Measurements from ENCODE around the gene CFAP90. TPM values are rescaled to one million over a fixed set of nuclear protein-coding genes. Genes with fewer than 3 reads are reported as not detected.
A peak's percentile ranks its signal among the peaks of the same experiment; 100 is the strongest.

CFAP90 gene
- total and polyA plus RNA-seq, 2 donors = 0.21 to 0.37 TPM

- Histone ChIP-seq H3K27ac (ENCODE audit: low read depth) (no peak overlapping the region), H3K4me3 (ENCODE audit: low read depth, low read length) (no peak overlapping the region), H3K36me3 (ENCODE audit: insufficient read depth) (peaks cover 5% of the 10 kb centered on the region), H3K4me1 (ENCODE audit: insufficient read depth) (no peaks in the 10 kb centered on the region)
- no peak for DNase-seq (ENCODE audit: extremely low spot score)
- WGBS = 64% methylated on average over 3 of the region's 3 CpGs
Measured at GRCh38 chr5:7855611-7856010, 4.7 kb upstream of the CFAP90 start.

- Histone ChIP-seq H3K27ac (ENCODE audit: low read depth) (no peak overlapping the region), H3K4me1 (ENCODE audit: insufficient read depth) (no peaks in the 10 kb centered on the region), H3K4me3 (ENCODE audit: low read depth, low read length) (no peak overlapping the region), H3K36me3 (ENCODE audit: insufficient read depth) (no peaks in the 10 kb centered on the region)
- 78% methylated on average over 2 of the region's 2 CpGs for WGBS
- DNase-seq (ENCODE audit: extremely low spot score) = no peak
Measured at GRCh38 chr5:7852988-7853387, 2.1 kb upstream of the CFAP90 start.

GRCh38 chr5:7852542-7852941 lies 1.6 kb upstream of the CFAP90 start:
- Histone ChIP-seq H3K4me1 (ENCODE audit: insufficient read depth) (no peaks in the 10 kb centered on the region), H3K36me3 (ENCODE audit: insufficient read depth) (no peaks in the 10 kb centered on the region), H3K27ac (ENCODE audit: low read depth) (no peak overlapping the region), H3K4me3 (ENCODE audit: low read depth, low read length) (no peak overlapping the region)
- 80% methylated on average over 1 of the region's 1 CpG for WGBS
- DNase-seq (ENCODE audit: extremely low spot score) = no peak

- no peak overlapping the region for H3K27ac ChIP-seq (ENCODE audit: low read depth)
- WGBS = 77% methylated on average over 8 of the region's 8 CpGs
- H3K36me3 ChIP-seq (ENCODE audit: insufficient read depth) = no peaks in the 10 kb centered on the region
- no peak overlapping the region for H3K4me3 ChIP-seq (ENCODE audit: low read depth, low read length)
- DNase-seq (ENCODE audit: extremely low spot score) = no peak
- no peaks in the 10 kb centered on the region for H3K4me1 ChIP-seq (ENCODE audit: insufficient read depth)
Measured at GRCh38 chr5:7851617-7852289, 820 bp upstream of the CFAP90 start.

- H3K27ac ChIP-seq (ENCODE audit: low read depth) = no peak overlapping the region
- peak overlapping the region; percentile 67 for H3K4me3 ChIP-seq (ENCODE audit: low read depth, low read length)
- 52% methylated on average over 16 of the region's 16 CpGs for WGBS
- H3K4me1 ChIP-seq (ENCODE audit: insufficient read depth) = no peaks in the 10 kb centered on the region
- DNase-seq (ENCODE audit: extremely low spot score) = no peak
- H3K36me3 ChIP-seq (ENCODE audit: insufficient read depth) = no peaks in the 10 kb centered on the region
Measured at GRCh38 chr5:7851240-7851592, 283 bp upstream of the CFAP90 start.

GRCh38 chr5:7849681-7850394 lies 1.1 kb downstream of the CFAP90 start:
- no peak for DNase-seq (ENCODE audit: extremely low spot score)
- no peaks in the 10 kb centered on the region for H3K36me3 ChIP-seq (ENCODE audit: insufficient read depth)
- no peak overlapping the region for H3K27ac ChIP-seq (ENCODE audit: low read depth)
- WGBS = 3% methylated on average over 44 of the region's 44 CpGs
- peak overlapping the region; percentile 67 for H3K4me3 ChIP-seq (ENCODE audit: low read depth, low read length)
- no peaks in the 10 kb centered on the region for H3K4me1 ChIP-seq (ENCODE audit: insufficient read depth)

GRCh38 chr5:7848296-7848695 lies 2.6 kb downstream of the CFAP90 start:
- WGBS = 77% methylated on average over 2 of the region's 2 CpGs
- no peak overlapping the region for H3K4me3 ChIP-seq (ENCODE audit: low read depth, low read length)
- no peak for DNase-seq (ENCODE audit: extremely low spot score)

GRCh38 chr5:7846327-7846726 lies 4.6 kb downstream of the CFAP90 start:
- Histone ChIP-seq H3K4me3 (ENCODE audit: low read depth, low read length) (no peak overlapping the region), H3K36me3 (ENCODE audit: insufficient read depth) (no peaks in the 10 kb centered on the region), H3K4me1 (ENCODE audit: insufficient read depth) (no peaks in the 10 kb centered on the region), H3K27ac (ENCODE audit: low read depth) (no peak overlapping the region)
- WGBS = 85% methylated on average over 5 of the region's 5 CpGs
- DNase-seq (ENCODE audit: extremely low spot score) = no peak

More at GRCh38 chr5:7848296-7848695, 2.6 kb downstream of the CFAP90 start:
- H3K27ac ChIP-seq (ENCODE audit: low read depth) = no peak overlapping the region
- no peaks in the 10 kb centered on the region for H3K36me3 ChIP-seq (ENCODE audit: insufficient read depth)
- no peaks in the 10 kb centered on the region for H3K4me1 ChIP-seq (ENCODE audit: insufficient read depth)

GRCh38 chr5:7845557-7845956 lies 5.4 kb downstream of the CFAP90 start:
- no peaks in the 10 kb centered on the region for H3K4me1 ChIP-seq (ENCODE audit: insufficient read depth)
- no peak for DNase-seq (ENCODE audit: extremely low spot score)
- WGBS = 58% methylated on average over 7 of the region's 7 CpGs

GRCh38 chr5:7844901-7845300 lies 6.0 kb downstream of the CFAP90 start:
- H3K36me3 ChIP-seq (ENCODE audit: insufficient read depth) = no peaks in the 10 kb centered on the region
- H3K27ac ChIP-seq (ENCODE audit: low read depth) = no peak overlapping the region
- no peak for DNase-seq (ENCODE audit: extremely low spot score)
- no peak overlapping the region for H3K4me3 ChIP-seq (ENCODE audit: low read depth, low read length)
- no peaks in the 10 kb centered on the region for H3K4me1 ChIP-seq (ENCODE audit: insufficient read depth)

More at GRCh38 chr5:7845557-7845956, 5.4 kb downstream of the CFAP90 start:
- Histone ChIP-seq H3K27ac (ENCODE audit: low read depth) (no peak overlapping the region), H3K36me3 (ENCODE audit: insufficient read depth) (no peaks in the 10 kb centered on the region), H3K4me3 (ENCODE audit: low read depth, low read length) (no peak overlapping the region)

- Histone ChIP-seq H3K27ac (ENCODE audit: low read depth) (no peak overlapping the region), H3K4me1 (ENCODE audit: insufficient read depth) (no peaks in the 10 kb centered on the region), H3K36me3 (ENCODE audit: insufficient read depth) (no peaks in the 10 kb centered on the region), H3K4me3 (ENCODE audit: low read depth, low read length) (no peak overlapping the region)
- WGBS = 75% methylated on average over 2 of the region's 2 CpGs
- DNase-seq (ENCODE audit: extremely low spot score) = no peak
Measured at GRCh38 chr5:7842531-7842930, 8.4 kb downstream of the CFAP90 start.

GRCh38 chr5:7837403-7837802 lies 13.5 kb downstream of the CFAP90 start:
- no peak overlapping the region for H3K27ac ChIP-seq (ENCODE audit: low read depth)
- H3K36me3 ChIP-seq (ENCODE audit: insufficient read depth) = no peaks in the 10 kb centered on the region
- 37% methylated on average over 3 of the region's 3 CpGs for WGBS
- no peak for DNase-seq (ENCODE audit: extremely low spot score)
- no peak overlapping the region for H3K4me3 ChIP-seq (ENCODE audit: low read depth, low read length)
- no peaks in the 10 kb centered on the region for H3K4me1 ChIP-seq (ENCODE audit: insufficient read depth)

- 86% methylated on average over 4 of the region's 4 CpGs for WGBS
- H3K36me3 ChIP-seq (ENCODE audit: insufficient read depth) = no peaks in the 10 kb centered on the region
- H3K27ac ChIP-seq (ENCODE audit: low read depth) = no peak overlapping the region
- H3K4me1 ChIP-seq (ENCODE audit: insufficient read depth) = no peaks in the 10 kb centered on the region
- DNase-seq (ENCODE audit: extremely low spot score) = no peak
- H3K4me3 ChIP-seq (ENCODE audit: low read depth, low read length) = no peak overlapping the region
Measured at GRCh38 chr5:7834982-7835381, 16.0 kb downstream of the CFAP90 start.

GRCh38 chr5:7828269-7828668 lies 22.7 kb downstream of the CFAP90 start:
- no peak overlapping the region for H3K27ac ChIP-seq (ENCODE audit: low read depth)
- H3K4me1 ChIP-seq (ENCODE audit: insufficient read depth) = no peaks in the 10 kb centered on the region
- no peaks in the 10 kb centered on the region for H3K36me3 ChIP-seq (ENCODE audit: insufficient read depth)
- no peak overlapping the region for H3K4me3 ChIP-seq (ENCODE audit: low read depth, low read length)
- WGBS = 78% methylated on average over 10 of the region's 10 CpGs
- DNase-seq (ENCODE audit: extremely low spot score) = no peak

Data from urinary bladder (tissue), 4 donors.